CD4-positive, alpha-beta T cell treated with Interleukin-6 at 100 ng/mL for 8 hours (primary cell): ENCODE results near the gene BAK1.
"Not testable (repeated sequence)": the region's sequence is repeated elsewhere in the genome, so short reads cannot be mapped to it uniquely, and the experiment has no call there.

ENCODE experiments used
- DNase-seq: peaks from one replicate; pipeline ENCODE4 v3.0.0-alpha.2; 2020; ENCODE audit warnings: mixed read lengths, low spot score

The BAK1 gene

DNA sequence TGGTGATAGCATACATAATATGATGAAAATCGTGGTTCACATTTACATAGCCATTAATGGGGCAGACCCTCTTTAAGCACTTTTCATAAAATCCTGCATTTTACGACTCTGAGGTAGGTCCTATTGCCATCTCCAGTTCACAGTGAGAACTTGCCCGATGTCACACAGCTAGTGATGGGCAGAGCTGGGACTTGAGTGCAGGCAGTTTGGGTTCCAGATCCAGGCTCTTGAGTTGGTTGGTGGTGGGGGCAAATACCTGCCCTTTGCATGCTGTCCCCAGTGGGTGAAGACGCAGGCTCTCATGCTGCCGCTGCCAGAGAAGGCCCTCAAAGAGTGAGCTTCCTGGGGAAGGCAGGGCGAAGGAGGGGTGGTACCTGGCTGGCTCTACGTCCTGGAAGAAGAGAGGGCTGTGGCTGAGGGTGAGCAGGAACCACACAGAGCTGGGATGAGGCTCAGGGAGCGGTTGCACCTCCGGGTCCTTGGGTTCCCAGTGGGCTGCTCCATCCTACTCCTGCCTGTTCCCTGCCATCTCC lies 6.1 kb upstream of the BAK1 start:
- no peak for DNase-seq

DNA sequence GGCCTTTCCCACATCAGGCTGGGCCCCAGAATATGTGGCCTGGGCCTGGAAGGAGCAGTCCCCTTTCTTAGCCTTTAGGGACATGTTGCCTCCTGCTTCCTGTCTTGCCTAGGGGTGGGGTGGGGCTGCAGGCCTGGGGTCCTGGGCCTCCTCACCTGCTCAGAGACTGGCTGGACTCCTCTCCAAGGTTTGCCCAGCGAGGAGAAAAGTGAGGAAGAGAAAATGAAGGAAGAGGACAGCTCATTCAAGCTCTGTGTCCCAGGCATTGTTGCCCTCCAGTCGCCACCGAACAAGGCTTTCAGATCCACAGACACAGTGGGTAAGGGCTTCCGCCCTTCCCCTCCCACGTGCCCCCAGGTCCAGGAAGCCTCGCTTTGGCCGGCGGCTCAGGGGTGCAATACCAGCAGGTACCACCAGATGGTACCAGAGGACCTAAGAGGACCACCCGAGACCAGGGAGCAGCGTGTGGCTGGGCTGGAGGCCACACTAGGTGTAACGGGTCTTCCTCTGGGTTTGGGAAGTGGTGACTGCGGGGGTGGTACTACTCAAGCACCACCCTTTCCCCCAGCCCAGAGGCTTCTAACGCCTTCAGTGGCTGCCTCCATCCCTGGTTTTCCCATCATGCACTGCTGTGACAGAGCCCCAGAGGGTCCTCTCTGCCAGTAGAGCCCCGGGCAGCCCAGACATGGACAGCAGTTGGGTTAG lies 5.5 kb upstream of the BAK1 start:
- peak; percentile 87 for DNase-seq

DNA sequence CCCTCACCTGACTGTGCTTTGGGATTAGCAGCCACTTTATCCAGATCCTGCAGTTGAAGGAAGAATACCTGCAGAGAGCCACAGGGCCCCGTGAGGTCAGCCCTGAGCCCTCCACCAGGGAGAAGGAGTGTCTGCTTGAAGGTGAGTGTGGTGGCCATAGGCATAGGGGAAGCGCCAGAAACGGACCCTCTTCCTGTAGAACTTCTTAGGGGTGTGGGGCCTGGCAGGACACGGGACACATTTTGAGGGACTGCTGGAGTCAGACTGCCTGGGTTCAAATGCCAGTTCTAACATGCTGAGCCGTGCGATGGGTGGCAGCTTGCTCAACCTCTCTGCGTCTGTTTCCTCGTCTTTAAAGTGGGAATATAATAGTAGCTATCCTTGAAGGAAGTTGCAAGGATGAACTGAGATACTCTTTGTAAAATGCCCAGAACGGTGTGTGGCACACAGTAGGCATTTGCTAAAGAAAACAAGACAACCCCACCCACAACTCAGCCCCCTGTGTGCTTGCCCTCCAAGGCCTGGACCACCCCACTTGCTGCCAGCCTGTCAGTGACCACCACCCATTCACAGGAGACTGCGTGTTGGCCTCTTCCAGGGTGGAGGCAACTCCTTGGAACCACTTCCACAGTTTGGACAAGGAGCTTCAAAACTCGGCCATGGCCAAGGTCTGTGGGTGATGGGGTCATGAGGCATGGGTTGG lies 4.8 kb upstream of the BAK1 start:
- DNase-seq, result no peak

DNA sequence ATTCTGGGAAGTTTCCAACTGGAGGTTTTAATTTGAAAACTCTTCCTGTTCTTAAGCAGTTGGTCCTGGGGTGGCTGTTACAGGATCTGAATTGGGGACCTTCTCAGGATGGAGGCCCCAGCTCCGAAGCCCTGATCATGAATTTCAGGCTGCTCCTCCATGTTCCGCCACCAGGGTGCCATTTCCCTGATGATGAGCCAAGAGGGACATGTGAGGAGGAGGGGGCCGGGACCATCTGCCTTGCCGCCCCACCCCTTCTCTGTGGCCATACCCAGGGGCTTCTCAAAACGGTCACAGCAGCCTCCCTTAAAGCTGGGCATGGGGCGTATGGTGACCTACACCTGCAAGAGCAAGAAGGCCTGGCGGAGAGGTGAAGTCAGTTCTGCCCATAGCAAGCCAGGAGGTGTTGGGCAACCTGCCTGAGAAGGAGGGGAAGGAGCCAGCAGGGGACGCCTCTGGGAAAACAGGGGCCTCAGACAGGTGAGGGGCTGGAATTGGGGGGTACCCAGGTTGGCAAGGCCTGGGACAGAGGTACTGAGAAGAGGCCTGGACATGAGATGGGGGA lies 3.6 kb upstream of the BAK1 start:
- no peak for DNase-seq

DNA sequence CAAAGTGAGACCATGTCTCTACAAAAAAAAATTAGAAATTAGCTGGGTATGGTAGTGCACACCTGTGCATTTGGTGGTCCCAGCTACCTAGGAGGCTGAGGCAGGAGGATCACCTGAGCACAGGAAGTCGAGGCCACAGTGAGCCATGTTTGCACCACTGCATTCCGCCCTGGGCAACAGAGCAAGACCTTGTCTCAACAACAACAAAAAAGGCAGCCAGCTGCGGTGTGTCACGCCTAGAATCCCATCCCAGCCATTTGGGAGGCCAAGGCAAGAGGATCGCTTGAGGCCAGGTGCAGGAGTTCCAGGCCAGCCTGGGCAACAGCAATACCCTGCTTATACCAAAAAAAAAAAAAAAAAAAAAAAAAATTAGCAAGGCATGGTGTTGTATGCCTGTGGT lies 1.1 kb upstream of the BAK1 start:
- DNase-seq, result no peak

DNA sequence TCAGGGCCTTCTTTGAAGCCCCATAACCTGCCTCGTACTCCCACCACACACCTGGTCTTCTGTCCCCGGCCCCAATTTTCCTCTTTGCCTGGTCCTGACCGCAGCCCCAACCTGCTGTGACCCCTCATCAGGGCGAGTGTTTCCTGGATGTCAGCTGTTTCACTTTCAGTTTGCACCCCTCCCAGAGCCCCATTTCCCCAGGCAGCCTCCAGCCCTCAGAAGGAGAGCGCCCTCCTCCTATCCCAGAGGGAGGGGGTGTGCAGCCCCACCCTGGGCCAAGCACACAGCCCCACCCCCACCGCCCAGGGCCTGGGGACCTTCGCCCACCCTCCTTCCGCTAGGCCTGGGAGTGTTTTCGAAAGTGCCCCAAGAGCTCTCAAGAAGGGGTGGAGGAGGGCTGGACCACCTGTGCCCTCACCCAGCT lies 1.5 kb downstream of the BAK1 start:
- peak; percentile 53 for DNase-seq

DNA sequence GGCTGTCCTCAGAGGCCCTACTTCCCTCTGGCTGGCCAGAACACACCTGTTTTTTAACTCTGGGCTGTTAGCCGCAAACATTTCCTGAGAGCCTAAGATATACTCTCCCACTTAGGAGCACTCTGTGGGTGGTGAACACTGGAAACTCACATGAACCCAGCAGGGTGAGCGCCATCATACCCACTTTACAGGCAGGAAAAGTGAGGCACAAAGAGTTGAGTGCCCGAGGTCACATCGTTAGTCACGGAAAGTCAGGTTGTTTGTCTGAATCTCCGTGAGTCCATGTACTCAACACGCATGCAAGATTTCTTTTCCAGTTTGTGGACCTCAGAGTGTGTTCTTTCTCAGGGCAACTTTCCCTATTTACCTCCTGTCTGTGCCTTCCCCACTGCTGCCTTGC lies 1.9 kb downstream of the BAK1 start:
- DNase-seq, result no peak

DNA sequence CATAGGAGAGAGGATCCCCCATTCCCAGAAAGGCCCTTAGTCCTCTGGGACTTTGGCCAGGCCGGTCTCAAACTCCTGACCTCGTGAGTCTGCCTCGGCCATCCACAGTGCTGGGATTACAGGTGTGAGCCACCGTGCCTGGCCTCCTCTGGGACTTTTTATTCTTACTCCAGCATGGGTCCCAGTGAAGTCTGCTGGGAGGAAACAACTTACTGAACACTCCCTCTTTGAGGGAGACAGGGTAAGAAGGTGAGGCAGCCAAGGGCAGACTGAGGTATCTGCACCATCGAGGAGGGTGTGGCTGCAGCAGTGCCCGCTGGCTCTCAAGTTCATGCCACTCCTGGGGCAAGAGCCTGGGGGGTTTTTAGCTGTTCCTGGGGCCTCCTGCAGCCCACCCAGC lies 2.4 kb downstream of the BAK1 start:
- no peak for DNase-seq

DNA sequence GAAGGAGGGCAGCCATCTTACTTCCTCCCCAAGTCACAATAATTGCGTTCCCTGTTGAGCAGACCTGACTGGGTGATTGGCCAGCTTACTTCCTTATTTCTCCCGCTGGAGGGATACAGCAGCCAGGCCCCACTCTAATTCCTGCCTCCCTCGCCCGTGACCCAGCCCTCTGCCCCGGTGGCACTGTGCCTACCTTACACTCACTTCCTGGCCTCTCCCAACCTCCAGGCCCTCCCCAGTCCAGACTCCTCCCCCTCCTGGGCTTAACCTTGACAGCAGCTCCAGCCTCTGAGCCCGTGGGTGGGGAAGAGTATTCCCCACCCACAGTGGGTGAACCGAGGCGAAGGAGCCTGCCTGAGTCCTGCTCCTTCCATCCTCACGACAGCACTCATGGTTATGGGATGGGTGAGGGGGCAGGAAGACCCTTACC lies 3.0 kb downstream of the BAK1 start:
- no peak for DNase-seq

DNA sequence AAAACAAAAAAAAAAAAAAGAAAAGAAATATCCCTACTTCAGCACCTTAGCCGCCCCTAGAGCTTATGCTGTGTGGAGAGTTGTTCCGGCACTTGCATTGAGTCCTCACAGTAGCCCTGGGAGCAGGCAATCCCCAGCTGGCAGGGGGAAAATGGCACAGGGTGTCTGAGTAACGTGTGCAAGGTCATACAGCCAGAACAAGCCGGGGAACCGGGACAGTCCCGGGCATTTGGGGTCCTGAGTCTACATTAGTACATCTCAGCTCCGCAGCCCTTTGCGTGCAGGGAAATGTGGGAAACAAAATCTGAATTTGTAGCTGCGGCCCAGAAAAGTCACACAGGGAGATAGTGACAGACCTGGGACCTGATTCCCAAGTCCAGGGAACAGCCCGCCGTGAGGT lies 3.4 kb downstream of the BAK1 start:
- DNase-seq, result no peak

DNA sequence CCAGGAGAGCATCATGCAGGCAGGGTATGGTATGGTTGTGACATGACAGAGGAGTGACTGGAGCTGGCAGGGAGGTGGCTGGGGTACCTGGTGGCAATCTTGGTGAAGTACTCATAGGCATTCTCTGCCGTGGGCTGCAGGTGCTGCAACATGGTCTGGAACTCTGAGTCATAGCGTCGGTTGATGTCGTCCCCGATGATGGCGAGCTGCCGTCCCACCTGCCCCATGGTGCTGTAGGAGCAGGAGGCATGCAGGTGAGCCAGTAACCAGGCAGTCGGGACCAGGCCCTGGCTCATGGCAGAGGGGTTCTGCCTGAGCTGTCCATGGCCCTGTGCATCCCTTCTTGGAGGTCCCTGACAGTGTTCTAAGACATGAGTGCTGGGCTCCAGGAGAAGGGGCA lies 4.9 kb downstream of the BAK1 start:
- no peak for DNase-seq

DNA sequence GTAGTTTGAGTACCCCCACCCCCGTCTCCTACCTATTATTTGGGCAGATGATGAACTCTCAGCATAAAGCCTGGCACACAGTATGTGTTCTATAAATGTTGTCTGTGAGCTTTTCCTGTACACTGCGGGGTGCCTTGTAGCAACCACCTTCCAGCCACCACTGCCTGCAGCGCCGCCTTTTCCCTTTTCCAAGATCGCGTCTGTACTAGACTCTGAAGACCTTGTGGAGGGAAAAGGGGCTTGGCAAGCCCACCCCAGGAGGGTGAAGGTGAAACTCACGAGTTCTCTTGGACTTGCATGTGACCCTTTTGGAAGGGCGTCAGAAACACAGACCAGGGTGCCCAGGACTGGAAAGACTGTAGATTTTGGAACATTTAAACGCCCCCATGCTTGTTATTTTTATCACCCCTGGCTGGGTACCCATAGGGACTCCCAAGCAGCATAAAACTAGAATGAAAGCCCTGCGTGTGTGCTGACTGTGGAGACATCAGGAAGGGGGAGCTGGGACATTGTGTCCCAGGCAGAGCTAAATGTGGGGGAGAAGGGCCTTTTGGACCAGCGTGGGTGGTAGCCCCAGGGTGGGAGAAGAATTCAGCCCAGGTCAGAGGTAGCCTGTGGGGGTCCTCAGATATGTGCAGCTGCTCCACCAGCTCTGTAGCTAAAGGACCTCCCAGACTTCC lies 8.3 kb downstream of the BAK1 start:
- no peak for DNase-seq

DNA sequence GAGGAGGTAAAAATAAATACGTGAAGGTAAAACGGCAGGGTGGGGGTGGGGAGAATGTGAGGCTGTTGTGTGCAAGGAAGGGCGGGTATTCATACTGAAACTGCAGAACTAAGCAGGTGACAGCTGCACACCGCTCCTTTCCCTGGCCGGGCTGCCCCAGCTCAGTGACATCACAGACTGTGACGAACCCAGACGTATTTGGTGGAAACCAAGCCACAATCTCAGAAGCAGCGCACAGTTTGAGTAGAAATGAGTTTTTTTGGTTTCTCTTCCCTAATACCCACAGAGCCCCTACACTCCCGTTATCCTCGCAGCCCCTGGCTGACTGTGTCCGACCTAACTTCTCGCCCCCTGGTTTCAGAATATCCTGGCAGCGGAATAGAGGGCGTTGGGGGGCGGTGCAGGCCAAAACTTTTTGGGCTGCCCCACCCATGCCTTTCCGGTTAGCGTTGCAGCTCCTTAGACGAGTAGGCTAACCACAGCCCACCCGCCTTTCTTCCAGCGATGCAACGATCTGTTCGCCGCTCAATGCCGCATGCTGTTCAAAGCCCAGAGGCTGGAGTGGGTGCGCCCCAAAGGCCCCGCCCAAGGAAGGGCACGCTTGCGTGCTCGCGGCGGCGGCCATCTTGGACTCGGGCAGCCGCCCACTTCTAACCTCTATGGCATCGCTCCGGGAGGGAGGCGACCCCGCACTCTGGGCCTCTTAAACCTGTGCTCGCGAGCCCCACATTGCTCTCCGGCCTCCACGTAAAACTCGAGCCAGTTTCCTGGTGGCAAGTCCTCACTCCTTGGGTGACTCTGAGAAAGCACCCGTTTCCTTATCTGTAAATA lies 9.1 kb downstream of the BAK1 start:
- DNase-seq, result peak; percentile 90

DNA sequence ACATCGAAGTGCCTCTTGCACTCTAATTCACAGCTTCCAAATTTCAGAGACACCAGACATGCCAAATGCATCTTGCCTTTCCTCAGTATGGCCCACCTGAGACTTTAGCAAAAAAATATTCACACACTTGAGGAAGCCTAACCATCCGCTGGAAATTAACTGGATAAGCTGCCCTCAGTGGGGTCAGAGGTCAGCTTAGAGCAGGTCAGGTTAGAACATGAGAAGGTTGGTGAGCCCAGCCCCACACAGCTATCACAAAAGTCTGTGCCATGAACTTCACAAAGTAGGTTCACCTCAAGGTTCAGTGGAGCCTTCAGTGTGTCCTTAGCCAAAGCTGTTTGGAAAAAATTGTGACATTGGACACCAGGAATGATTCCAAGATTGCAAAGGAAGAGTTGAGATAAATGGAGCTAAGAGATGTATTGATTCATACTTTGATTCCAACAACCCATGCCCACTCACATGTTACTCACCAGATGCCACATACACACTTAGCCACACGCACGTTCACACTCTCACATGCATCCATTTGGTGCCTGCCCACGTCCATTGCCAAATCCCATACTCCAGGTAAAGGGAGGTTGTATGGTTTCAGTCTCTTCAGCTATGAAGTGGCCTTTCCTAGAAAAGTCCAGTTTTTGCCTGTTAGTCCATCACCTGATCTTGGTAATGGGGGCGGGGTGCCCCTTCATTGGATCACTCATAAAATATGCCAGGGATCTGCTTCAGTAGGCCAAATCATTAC lies 11.1 kb downstream of the BAK1 start:
- DNase-seq, result no peak

DNA sequence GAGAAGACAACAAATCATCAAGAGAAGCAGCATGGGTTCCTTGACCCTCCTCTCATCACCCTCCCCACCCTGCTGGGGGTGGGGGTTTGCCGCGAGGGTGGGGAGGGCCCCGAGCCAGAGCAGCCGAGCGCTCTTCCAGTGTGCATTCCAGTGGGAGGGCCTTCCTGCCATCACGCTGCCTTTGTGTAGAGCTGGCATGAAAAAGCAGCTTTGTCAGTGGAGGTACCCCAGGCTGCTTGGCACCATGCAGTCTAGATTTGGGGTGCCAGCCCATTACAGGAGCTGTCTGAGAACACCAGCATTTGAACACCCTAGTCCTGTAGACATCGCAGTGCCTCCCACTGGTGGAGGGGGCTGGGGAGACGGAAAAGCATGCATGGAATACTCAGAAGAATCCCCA lies 12.2 kb downstream of the BAK1 start:
- no peak for DNase-seq

DNA sequence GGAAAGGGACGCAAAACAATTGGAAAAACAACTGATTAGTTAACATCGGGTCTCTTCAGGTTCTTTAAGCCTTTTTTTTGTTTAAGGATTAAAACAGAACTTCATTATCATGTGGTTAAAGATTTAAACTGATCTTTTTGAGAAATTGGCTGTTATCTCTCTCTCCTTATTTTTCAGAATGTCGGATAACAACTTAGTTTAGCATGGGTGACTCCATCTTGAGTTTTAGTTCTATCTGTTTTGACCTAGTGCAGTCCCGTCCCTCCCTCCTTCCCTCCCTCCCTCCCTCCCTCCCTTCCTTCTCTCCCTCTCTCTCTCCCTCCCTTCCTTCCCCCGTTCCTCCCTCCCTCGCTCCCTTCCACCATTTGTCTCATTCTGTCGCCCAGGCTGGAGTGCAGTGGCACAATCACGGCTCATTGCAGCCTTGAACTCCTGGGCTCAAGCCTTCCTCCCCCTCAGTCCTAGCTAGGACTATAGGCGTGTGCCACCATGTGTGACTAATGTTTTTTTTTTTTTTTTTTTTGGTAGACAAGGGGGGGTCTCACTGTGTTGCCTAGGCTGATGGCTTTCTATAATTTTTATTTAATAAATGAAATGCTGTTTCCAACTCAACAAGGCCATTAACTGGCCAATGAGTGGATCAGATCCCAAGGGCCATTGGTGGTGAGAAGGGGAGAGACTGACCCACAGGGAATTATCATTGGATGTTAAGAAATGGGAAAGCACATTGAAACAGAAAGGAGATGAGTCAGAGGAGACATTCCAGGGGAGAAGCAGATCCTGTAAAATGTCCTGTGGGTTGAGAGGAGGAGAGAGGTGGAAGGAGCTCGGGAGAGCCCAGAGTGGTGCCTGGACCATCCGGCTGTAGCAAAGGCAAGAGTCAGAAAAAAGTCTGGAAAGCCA lies 13.6 kb downstream of the BAK1 start:
- DNase-seq, result no peak

DNA sequence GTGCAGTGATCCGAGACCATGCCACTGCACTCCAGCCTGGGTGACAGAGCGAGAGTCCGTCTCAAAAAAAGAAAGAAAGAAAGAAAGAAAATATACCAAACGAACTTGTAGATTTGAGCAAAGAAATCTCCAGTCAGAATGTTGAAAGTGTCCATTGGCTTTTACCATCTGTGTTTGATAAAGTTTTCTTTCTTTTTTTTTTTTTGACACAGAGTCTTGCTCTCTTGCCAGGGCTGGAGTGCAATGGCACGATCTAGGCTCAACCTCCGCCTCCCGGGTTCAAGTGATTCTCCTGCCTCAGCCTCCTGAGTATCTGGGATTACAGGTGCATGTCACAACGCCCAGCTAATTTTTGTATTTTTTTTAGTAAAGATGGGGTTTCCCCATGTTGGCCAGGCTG lies 21.3 kb downstream of the BAK1 start:
- no peak for DNase-seq

DNA sequence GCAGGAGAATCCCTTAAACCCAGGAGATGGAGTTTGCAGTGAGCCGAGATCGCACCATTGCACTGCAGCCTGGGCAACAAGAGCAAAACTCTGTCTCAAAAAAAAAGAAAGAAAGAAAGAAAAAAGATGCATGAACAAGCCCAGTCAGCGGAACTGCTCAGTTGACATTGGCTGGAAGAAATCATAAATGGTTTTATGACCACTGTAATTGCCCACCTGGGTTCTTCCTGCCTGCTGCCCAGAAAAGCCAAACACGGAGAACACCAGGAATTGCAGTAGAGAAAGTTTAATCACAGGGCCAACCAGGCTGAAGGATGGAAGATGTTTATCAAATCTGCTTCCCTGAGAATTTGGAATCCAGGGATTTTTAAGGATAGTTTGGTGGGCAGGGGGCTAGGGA lies 22.7 kb downstream of the BAK1 start:
- DNase-seq, result no peak

DNA sequence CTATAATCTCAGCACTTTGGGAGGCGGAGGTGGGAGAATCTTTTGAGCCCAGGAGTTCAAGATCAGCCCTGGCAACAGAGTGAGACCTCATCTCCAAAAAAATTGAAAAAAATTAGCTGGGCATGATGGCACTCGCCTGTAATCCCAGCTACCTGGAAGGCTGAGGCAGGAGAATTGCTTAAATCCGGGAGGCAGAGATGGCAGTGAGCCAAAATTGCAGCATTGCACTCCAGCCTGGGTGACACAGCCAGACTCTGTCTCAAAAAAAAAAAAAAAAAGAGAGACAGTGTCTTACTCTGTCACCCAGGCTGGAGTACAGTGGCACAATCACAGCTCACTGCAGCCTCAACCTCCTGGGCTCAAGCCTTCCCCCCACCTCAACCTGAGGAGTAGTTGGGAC lies 27.2 kb downstream of the BAK1 start:
- not testable (repeated sequence) for DNase-seq

DNA sequence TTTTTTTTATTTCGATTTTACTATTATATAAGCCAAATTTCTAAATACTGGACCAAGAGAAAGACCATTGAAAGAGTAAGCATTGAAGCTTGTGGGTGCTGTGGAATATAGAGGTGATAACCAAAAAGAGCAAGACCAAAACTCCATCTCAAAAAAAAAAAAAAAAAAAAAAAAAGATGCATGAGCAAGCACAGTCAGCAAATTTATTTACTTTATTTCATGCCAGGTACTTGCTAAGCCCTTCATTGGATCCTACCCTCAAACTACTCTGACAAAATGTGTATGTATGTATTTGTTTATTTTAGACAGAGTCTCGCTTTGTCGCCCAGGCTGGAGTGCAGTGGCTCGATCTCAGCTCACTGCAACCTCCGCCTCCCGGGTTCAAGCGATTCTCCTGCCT lies 27.8 kb downstream of the BAK1 start:
- DNase-seq, result no peak
